PC-3 (cell line): Measurements from ENCODE around the gene NOX4. TPM values are rescaled to one million over a fixed set of nuclear protein-coding genes. Genes with fewer than 3 reads are reported as not detected.

Experiments used
- ATAC-seq: fragments of 200-7000 bp; cut with Tn5 transposase; 2 replicates; pipeline ENCODE4 v1.9.1; 2020; ENCODE audit warnings: mild to moderate bottlenecking, moderate library complexity
- BruUV-seq: library from RNA; stranded (reverse); fragments of 400-500 nt; replicated peaks from 2 replicates; lab custom pipeline; 2021; lab: Mats Ljungman, UMichigan
- CTCF ChIA-PET: fragments of 300-600 bp; sonication (Branson Sonifier 250); formaldehyde crosslinking; loops from one replicate; lab custom pipeline; 2022; ENCODE audit warnings: antibody characterized with exemption; lab: Charles Lee
- POLR2A ChIA-PET: fragments of 300-600 bp; sonication (Branson Sonifier 250); formaldehyde crosslinking; loops from one replicate; lab custom pipeline; 2022; ENCODE audit warnings: antibody characterized with exemption; ENCODE audit not compliant: unreplicated experiment; lab: Charles Lee
- DNase-seq: peaks from one replicate; pipeline ENCODE4 v3.0.0-alpha.2; 2015
- H2AFZ ChIP-seq: fragments of 300-600 bp; sonication (generic); 2 replicates; pipeline ENCODE4 v1.6.0; 2016; ENCODE audit warnings: antibody characterized with exemption, low read length
- H3F3A ChIP-seq: fragments of 300-600 bp; sonication (generic); one replicate; pipeline ENCODE4 v1.6.0; 2017; ENCODE audit warnings: antibody characterized with exemption, low read length, control low read depth, mild to moderate bottlenecking; ENCODE audit not compliant: unreplicated experiment
- H3K27ac ChIP-seq: fragments of 300-600 bp; sonication (generic); 2 replicates; pipeline ENCODE4 v1.5.1; 2016; ENCODE audit warnings: mild to moderate bottlenecking, low read length
- H3K27me3 ChIP-seq: fragments of 300-600 bp; sonication (generic); 2 replicates; pipeline ENCODE4 v1.6.1; 2016; ENCODE audit warnings: low read length, mixed read lengths
- H3K36me3 ChIP-seq: fragments of 300-600 bp; sonication (generic); 2 replicates; pipeline ENCODE4 v1.6.1; 2016; ENCODE audit warnings: low read depth, mixed run types, low read length, mixed read lengths
- H3K4me1 ChIP-seq: fragments of 300-600 bp; sonication (generic); 2 replicates; pipeline ENCODE4 v1.5.1; 2016; ENCODE audit warnings: low read length; ENCODE audit not compliant: insufficient read depth
- H3K4me2 ChIP-seq: fragments of 300-600 bp; sonication (generic); 2 replicates; pipeline ENCODE4 v1.6.0; 2016; ENCODE audit warnings: low read length
- H3K4me3 ChIP-seq: fragments of 300-600 bp; sonication (generic); 2 replicates; pipeline ENCODE4 v1.5.1; 2016; ENCODE audit warnings: mild to moderate bottlenecking, low read length, mixed read lengths
- H3K79me2 ChIP-seq: fragments of 300-600 bp; sonication (generic); 2 replicates; pipeline ENCODE4 v1.6.1; 2017; ENCODE audit warnings: low read length, mixed read lengths
- H3K9ac ChIP-seq: fragments of 300-600 bp; sonication (generic); 2 replicates; pipeline ENCODE4 v1.6.0; 2016; ENCODE audit warnings: mild to moderate bottlenecking, low read length
- H3K9me2 ChIP-seq: fragments of 300-600 bp; sonication (generic); replicated peaks from 2 replicates; pipeline ENCODE4 v1.6.1; 2016; ENCODE audit warnings: mixed run types, low read length, mixed read lengths
- H3K9me3 ChIP-seq: fragments of 300-600 bp; sonication (generic); 2 replicates; pipeline ENCODE4 v1.6.1; 2016; ENCODE audit warnings: low read length, mixed read lengths
- H4K20me1 ChIP-seq: fragments of 300-600 bp; sonication (generic); 2 replicates; pipeline ENCODE4 v1.6.1; 2016; ENCODE audit warnings: low read length, mixed read lengths
- CTCF ChIP-seq: fragments of 300-600 bp; sonication (generic); conservative IDR thresholded peaks from 2 replicates; pipeline ENCODE4 v1.5.1; 2017; ENCODE audit warnings: antibody characterized with exemption, low read depth, mild to moderate bottlenecking, low read length
- EZH2 ChIP-seq: fragments of 300-600 bp; sonication (generic); IDR thresholded peaks from one replicate; pipeline ENCODE4 v1.6.1; 2017; ENCODE audit warnings: antibody characterized with exemption, mild to moderate bottlenecking, low read length; ENCODE audit not compliant: unreplicated experiment
- EZH2phosphoT487 ChIP-seq: fragments of 300-600 bp; sonication (generic); IDR thresholded peaks from 2 replicates; pipeline ENCODE4 v1.6.1; 2018; ENCODE audit warnings: mild to moderate bottlenecking, antibody characterized with exemption, low read length, borderline replicate concordance
- intact Hi-C: fragments of 100-400 bp; cut with micrococcal nuclease; formaldehyde crosslinking; loops from 2 replicates; pipeline ENCODE4 v1.9.0; 2023
- total RNA-seq: library from RNA; depleted of rRNA; stranded (reverse); fragments of >200 nt; gene quantifications from 2 replicates; pipeline ENCODE4 v1.2.3, GENCODE V29; 2014

NOX4 gene
- total RNA-seq, 1 experiment from 2014 or later = not detected

- H3K9me2 ChIP-seq = no peaks in the 10 kb centered on the region
- no peaks in the 10 kb centered on the region for H4K20me1 ChIP-seq
- peaks cover 6% of the 10 kb centered on the region; the same call in 1 of the 2 replicates for H3K27me3 ChIP-seq
- no peak overlapping the region for H2AFZ ChIP-seq
- H3K79me2 ChIP-seq = no peaks in the 10 kb centered on the region
- no peaks in the 10 kb centered on the region for H3F3A ChIP-seq
- H3K27ac ChIP-seq = no peak overlapping the region
- no TSS peak for BruUV-seq
- H3K4me1 ChIP-seq = no peaks in the 10 kb centered on the region
- ATAC-seq (no peak), DNase-seq (no peak)
- H3K4me3 ChIP-seq = no peak overlapping the region
- POLR2A ChIA-PET = no interaction called here
- no peak overlapping the region for H3K9ac ChIP-seq
- TF ChIP-seq EZH2phosphoT487 (no peak), CTCF (no peak), EZH2 (no peak)
- intact Hi-C loops = no loop called here
- CTCF ChIA-PET = no interaction called here
- H3K36me3 ChIP-seq = no peaks in the 10 kb centered on the region
- H3K9me3 ChIP-seq = no peaks in the 10 kb centered on the region
- H3K4me2 ChIP-seq = no peak overlapping the region
Observed at GRCh38 chr11:89508544-89508943, 17.4 kb upstream of the NOX4 start.

- no peaks in the 10 kb centered on the region for H3K36me3 ChIP-seq
- ATAC-seq (no peak), DNase-seq (no peak)
- no peaks in the 10 kb centered on the region for H3K9me2 ChIP-seq
- no TSS peak for BruUV-seq
- TF ChIP-seq EZH2 (no peak), EZH2phosphoT487 (no peak), CTCF (no peak)
- CTCF ChIA-PET = no interaction called here
- peaks cover 13% of the 10 kb centered on the region; the same call in 1 of the 2 replicates for H3K27me3 ChIP-seq
- no peak overlapping the region for H2AFZ ChIP-seq
- no peaks in the 10 kb centered on the region for H3K4me1 ChIP-seq
- H3K4me2 ChIP-seq = no peak overlapping the region
- POLR2A ChIA-PET = no interaction called here
- no peaks in the 10 kb centered on the region for H3F3A ChIP-seq
- no peaks in the 10 kb centered on the region for H4K20me1 ChIP-seq
- H3K4me3 ChIP-seq = no peak overlapping the region
- H3K9me3 ChIP-seq = no peaks in the 10 kb centered on the region
- H3K79me2 ChIP-seq = no peaks in the 10 kb centered on the region
- H3K27ac ChIP-seq = no peak overlapping the region
- intact Hi-C loops = no loop called here
- H3K9ac ChIP-seq = no peak overlapping the region
Observed at GRCh38 chr11:89504270-89504669, 13.1 kb upstream of the NOX4 start.

GRCh38 chr11:89503422-89503821, 12.2 kb upstream of the NOX4 start:
- ChIA-PET POLR2A (no interaction called here), CTCF (no interaction called here)
- no peaks in the 10 kb centered on the region for H4K20me1 ChIP-seq
- H3K4me1 ChIP-seq = no peaks in the 10 kb centered on the region
- ATAC-seq (no peak), DNase-seq (no peak)
- no peak overlapping the region for H3K4me3 ChIP-seq
- H3K27me3 ChIP-seq = peaks cover 13% of the 10 kb centered on the region; the same call in 1 of the 2 replicates
- no peak for TF ChIP-seq EZH2phosphoT487
- TF ChIP-seq EZH2 = no peak
- TF ChIP-seq CTCF = no peak
- no peak overlapping the region for H2AFZ ChIP-seq
- H3F3A ChIP-seq = no peaks in the 10 kb centered on the region
- BruUV-seq = no TSS peak
- intact Hi-C loops = no loop called here
- no peaks in the 10 kb centered on the region for H3K9me3 ChIP-seq
- H3K4me2 ChIP-seq = no peak overlapping the region
- no peak overlapping the region for H3K27ac ChIP-seq
- H3K79me2 ChIP-seq = no peaks in the 10 kb centered on the region
- no peaks in the 10 kb centered on the region for H3K36me3 ChIP-seq
- no peaks in the 10 kb centered on the region for H3K9me2 ChIP-seq
- no peak overlapping the region for H3K9ac ChIP-seq
